Measurements from ENCODE around the gene PEX5. TPM values are rescaled to one million over a fixed set of nuclear protein-coding genes. Genes with fewer than 3 reads are reported as not detected.
A peak's percentile ranks its signal among the peaks of the same experiment; 100 is the strongest.

PEX5 gene
- total RNA-seq (10 to 100 TPM; 34.1 to 36.5 TPM), polyA plus RNA-seq (ENCODE audit: insufficient read length in 6 of 6) (10 to 100 TPM; 45.8 to 59.4 (median 53.2) TPM)
- long read RNA-seq, donor 1, partial matches to known transcripts = 0 of 8 reads
- long read RNA-seq, donor 1, other reads (novel, unspliced or antisense) = 5 of 8 reads
- long read RNA-seq, donor 2, partial matches to known transcripts = 24 of 24 reads
- long read RNA-seq, donor 2, other reads (novel, unspliced or antisense) = 0 of 24 reads
- long read RNA-seq, donor 3, partial matches to known transcripts = 0 of 3 reads
- long read RNA-seq, donor 3, other reads (novel, unspliced or antisense) = 0 of 3 reads
- long read RNA-seq, donor 4 = 0 reads
- long read RNA-seq, donor 5 = 0 reads
- long read RNA-seq, donor 6, partial matches to known transcripts = 0 of 2 reads
- long read RNA-seq, donor 6, other reads (novel, unspliced or antisense) = 0 of 2 reads
- long read RNA-seq, donor 7 = 0 reads
- long read RNA-seq, donor 8, partial matches to known transcripts = 0 of 2 reads
- long read RNA-seq, donor 8, other reads (novel, unspliced or antisense) = 0 of 2 reads
- long read RNA-seq, donor 9 = 0 reads
- long read RNA-seq, donor 10 = 0 reads
- long read RNA-seq, donor 11, partial matches to known transcripts = 33 of 39 reads
- long read RNA-seq, donor 11, other reads (novel, unspliced or antisense) = 0 of 39 reads
- long read RNA-seq, donor 12, partial matches to known transcripts = 0 of 1 reads
- long read RNA-seq, donor 12, other reads (novel, unspliced or antisense) = 0 of 1 reads

- TF ChIP-seq CTCF (IDR thresholded peaks at IDR 0.05) = no peak
- peaks cover 0 to 18% of the 10 kb centered on the region in 2 donors for H3K36me3 ChIP-seq
- peaks cover 8 to 41% of the 10 kb centered on the region in 2 donors for H3K4me1 ChIP-seq
- H3K9me3 ChIP-seq = no peaks in the 10 kb centered on the region
- no peaks in the 10 kb centered on the region for H3K27me3 ChIP-seq
- H3K27ac ChIP-seq = peak within 1 kb of the TSS; percentile 86 to 95
- ATAC-seq (peak; percentile 97), DNase-seq (peak; percentile 87 to 96 (median 94))
- peak within 1 kb of the TSS; percentile 84 to 92 for H3K4me3 ChIP-seq
- intact Hi-C loops (cut with DNase I) = no loop called here
Observed at GRCh38 chr12:7189398-7190267, at the start of gene PEX5. Gene PEX5 (plus strand): TSS chr12:7189686. CDS start chr12:7190378, 692 bp downstream.

GRCh38 chr12:7141351-7142005, 48.0 kb upstream of the PEX5 start:
- intact Hi-C loops (cut with DNase I) = no loop called here

GRCh38 chr12:7142056-7142644, 47.3 kb upstream of the PEX5 start:
- H3K4me3 ChIP-seq = no peak overlapping the region
- DNase-seq = no peak

More at GRCh38 chr12:7141351-7142005, 48.0 kb upstream of the PEX5 start:
- no peak for DNase-seq
- Histone ChIP-seq H3K36me3 (peaks cover 0 to 30% of the 10 kb centered on the region in 2 donors), H3K4me1 (peaks cover 0 to 4% of the 10 kb centered on the region in 2 donors), H3K9me3 (no peaks in the 10 kb centered on the region), H3K27me3 (no peaks in the 10 kb centered on the region), H3K4me3 (no peak overlapping the region), H3K27ac (no peak overlapping the region)
- ATAC-seq = no peak
- TF ChIP-seq CTCF (IDR thresholded peaks at IDR 0.05) = no peak

More at GRCh38 chr12:7142056-7142644, 47.3 kb upstream of the PEX5 start:
- peak; percentile 58 to 81 for TF ChIP-seq CTCF (IDR thresholded peaks at IDR 0.05)
- peak; percentile 78 for ATAC-seq
- Histone ChIP-seq H3K27me3 (no peaks in the 10 kb centered on the region), H3K36me3 (peaks cover 0 to 24% of the 10 kb centered on the region in 2 donors), H3K27ac (no peak overlapping the region), H3K9me3 (no peaks in the 10 kb centered on the region), H3K4me1 (peaks cover 0 to 4% of the 10 kb centered on the region in 2 donors)
- intact Hi-C loops (cut with DNase I) = no loop called here
